G401 (cell line): Measurements from ENCODE around the gene FAM222B. TPM values are rescaled to one million over a fixed set of nuclear protein-coding genes. Genes with fewer than 3 reads are reported as not detected.
"Not testable (repeated sequence)": the region's sequence is repeated elsewhere in the genome, so short reads cannot be mapped to it uniquely, and the experiment has no call there.

ENCODE experiments used
- DNase-seq: peaks from one replicate; pipeline ENCODE4 v3.0.0-alpha.2; 2015; ENCODE audit warnings: low spot score
- in situ Hi-C: cut with HindIII; loops from 2 replicates; pipeline ENCODE4 v1.10.0; 2016; ENCODE audit warnings: low sequenced_read_pairs, mixed read lengths
- total RNA-seq: library from RNA; depleted of rRNA; stranded (reverse); fragments of >200 nt; shearing (Covaris generic); gene quantifications from 2 replicates; pipeline ENCODE4 v1.2.3, GENCODE V29; 2014

FAM222B gene
- total RNA-seq, 1 experiment from 2014 or later = 8.0 TPM

DNA sequence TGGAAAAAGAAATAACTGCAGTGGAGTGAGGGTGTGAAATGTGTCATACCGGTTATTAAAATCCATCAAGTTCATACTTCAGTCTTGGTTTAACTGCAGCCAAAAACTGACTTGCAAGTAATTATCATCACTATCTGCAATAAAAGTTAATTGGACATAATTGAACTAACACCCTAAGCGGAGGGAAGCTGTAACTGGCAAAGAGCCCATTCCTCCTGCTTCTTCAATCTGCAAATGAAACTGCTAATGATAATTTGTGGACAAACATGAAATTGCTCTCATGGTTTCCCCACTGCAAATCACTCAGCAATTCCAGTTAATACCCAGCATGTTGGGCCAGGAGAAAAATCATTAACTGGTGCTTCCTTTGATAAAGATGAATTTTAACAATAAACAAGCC, 46.5 kb downstream of the FAM222B start:
- DNase-seq = peak; percentile 23
- in situ Hi-C loops = no loop called here

DNA sequence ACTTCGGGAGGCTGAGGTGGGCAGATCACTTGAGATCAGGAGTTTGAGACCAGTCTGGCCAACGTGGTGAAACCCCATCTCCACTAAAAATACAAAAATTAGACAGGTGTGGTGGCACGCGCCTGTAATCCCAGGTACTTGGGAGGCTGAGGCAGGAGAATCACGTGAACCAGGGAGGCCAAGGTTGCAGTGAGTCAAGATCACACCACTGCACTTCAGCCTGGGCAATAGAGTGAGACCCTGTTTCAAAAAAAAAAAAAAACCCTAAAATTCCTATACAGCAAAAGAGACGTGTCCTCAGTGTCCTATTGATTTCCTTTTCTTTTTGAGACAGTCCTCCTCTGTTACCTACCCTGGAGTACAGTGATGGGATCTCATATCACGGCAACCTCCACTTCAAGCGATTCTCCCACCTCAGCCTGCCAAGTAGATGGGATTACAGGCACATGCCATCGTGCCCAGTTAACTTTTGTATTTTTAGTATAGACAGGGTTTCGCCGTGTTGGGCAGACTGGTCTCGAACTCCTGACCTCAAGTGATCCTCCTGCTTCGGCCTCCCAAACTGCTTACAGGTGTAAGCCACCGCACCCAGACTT, 47.6 kb downstream of the FAM222B start:
- DNase-seq, in situ Hi-C loops: not testable (repeated sequence)

DNA sequence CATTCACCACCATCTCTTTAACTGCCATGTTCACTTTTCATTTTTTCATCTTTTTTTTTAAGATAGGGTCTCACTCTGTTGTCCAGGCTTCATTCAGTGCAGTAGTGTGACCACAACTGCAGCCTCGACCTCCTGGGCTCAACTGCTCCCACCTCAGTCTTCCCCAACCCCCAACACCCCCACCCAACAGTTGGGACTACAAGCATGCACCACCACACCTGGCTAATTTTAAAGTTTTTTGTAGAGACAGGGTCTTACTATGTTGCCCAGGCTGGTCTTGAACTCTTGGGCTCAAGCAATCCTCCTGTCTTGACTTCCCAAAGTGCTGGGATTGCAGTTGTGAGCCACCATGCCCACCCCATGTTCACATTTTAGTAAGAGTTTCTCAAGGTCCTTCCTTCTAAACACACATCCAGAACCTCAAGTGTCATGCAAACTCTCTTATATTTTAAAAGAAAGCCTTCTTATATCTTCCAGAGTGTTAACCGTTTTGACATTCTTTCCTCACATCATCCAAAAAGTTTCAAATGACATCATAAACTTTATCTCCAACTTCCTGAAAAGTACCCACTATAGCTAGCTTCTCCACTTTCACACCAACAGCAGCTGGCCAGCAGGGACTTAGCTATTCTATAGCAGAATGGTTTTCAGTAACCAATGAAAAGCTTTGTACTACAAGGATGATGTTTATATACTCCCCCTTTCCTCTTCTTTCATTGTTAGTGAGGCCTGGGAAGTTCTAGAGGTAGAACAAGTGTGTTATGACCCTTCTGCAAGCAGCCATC, 49.5 kb downstream of the FAM222B start:
- in situ Hi-C loops = no loop called here
- no peak for DNase-seq

DNA sequence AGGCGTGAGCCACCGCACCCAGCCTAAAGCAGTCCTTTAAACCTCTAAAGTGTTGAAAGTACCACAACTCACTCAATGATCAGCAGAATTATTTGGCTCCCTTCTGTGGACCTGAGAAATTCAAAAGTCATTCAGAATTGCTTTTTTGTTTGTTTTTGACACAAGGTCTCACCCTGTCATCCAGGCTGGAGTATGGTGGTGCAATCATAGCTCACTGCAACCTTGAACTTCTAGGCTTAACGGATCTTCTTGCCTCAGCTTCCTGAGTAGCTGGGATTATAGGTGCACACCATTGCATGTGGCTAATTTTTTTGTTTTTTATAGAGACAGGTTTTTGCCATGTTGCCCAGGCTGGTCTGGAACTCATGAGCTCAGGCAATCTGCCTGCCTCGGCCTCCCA, 54.5 kb downstream of the FAM222B start:
- in situ Hi-C loops = no loop called here
- DNase-seq = no peak

DNA sequence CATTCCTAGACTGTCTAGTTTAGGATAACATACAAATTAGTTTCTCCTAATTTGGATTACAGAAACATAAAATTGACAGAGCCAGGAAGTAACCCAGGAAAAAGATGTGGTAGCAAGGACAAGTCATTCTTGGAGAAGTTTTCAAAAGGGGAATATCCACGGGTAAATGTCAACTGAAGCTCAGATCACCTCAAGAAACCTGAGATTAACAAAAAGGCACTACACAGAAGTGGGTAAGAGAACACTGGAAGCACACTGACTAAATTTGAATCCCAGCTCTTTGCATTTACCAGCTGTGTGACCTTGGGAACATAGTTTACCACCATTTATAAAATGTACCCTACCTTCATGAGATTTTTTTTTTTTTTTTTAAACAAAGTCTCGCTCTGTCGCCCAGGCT, 59.4 kb downstream of the FAM222B start:
- DNase-seq = no peak
- in situ Hi-C loops = no loop called here

DNA sequence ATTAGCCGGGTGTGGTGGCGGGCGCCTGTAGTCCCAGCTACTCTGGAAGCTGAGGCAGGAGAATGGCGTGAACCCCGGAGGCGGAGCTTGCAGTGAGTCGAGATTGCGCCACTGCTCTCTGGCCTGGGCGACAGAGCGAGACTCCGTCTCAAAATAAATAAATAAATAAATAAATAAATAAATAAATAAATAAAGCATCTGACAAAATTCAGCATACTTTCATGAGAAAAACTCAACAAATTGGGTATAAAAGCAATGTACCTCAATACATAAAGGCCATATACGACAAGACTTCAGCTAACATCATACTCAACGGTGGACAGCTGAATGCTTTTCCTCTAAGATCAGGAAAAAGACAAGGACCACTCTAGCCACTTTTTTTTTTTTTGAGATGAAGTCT, 63.0 kb downstream of the FAM222B start:
- DNase-seq, in situ Hi-C loops: not testable (repeated sequence)

DNA sequence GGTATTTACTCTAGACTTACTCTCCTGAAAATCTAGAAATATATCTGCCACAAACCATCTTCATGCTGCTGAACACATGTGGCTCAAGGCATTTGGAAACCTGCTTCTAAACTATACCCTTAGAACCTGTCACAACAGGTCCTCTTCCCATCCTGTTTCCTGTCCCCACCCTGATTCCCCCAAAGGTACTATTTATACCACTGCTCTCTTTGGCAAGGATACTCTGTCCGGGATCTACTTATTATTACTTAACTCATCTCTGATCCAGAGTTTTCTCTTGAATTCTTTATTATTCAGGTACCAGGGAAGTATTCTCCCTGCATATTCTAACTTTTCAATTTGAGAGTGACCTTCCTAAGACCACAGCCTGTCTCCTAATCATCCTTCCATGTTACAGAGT, 65.4 kb downstream of the FAM222B start:
- in situ Hi-C loops = no loop called here
- no peak for DNase-seq

DNA sequence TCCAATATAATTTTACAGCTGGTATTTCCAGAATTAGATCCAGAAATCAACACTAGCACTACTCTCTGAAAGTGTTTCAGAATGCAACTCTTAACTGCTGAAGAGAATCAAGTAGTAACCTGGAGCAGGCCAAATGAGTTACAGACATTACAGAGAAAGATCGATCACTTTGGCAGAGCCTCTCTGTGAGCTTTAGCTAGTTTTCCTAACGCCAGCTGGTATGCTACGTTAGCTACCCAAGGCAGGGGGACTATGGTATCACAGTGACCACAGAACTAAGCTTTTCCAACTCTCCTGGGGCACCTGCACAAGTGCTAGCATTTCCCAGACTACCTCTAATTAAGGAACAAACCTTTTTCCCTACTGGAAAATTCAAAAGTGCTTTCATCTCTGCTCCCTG, 68.4 kb downstream of the FAM222B start:
- in situ Hi-C loops = no loop called here
- no peak for DNase-seq

DNA sequence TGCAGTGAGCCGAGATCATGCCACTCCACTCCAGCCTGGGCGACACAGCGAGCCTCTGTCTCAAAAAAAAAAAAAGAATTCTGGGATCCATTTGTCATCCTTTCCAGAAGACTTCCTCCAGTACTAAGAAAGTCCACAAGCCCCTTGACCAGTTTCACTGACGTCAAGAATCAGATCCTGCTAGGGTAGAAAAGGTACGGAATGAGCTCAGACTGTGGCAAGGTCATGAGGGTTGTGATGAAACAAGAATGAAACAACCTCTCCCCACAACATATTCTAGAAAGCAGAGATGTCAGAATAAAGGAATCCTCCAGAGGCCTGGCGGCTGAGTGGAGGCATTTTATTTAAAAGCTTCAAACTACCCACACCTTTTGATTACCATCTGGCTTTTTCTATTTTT, 68.9 kb downstream of the FAM222B start:
- in situ Hi-C loops = no loop called here
- DNase-seq = no peak

DNA sequence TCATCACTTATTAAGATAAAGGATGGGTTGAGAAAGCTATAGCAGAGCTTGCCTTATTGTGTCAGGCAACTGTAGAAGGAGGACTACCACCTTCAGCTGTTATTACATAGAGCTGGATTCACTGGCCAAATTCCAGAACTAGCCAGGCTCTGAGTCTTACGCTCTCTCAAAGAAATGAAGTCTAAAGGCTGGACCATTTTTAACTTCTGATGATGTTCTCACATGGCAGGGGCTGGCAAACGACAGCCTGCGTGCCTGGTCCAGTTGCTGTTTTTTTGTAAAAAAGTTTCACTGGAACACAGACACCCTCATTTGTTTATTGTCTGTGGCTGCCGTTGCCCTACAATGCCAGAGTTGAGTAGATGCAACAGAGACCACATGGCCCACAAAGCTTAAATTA, 77.6 kb downstream of the FAM222B start:
- in situ Hi-C loops = no loop called here
- DNase-seq = no peak

DNA sequence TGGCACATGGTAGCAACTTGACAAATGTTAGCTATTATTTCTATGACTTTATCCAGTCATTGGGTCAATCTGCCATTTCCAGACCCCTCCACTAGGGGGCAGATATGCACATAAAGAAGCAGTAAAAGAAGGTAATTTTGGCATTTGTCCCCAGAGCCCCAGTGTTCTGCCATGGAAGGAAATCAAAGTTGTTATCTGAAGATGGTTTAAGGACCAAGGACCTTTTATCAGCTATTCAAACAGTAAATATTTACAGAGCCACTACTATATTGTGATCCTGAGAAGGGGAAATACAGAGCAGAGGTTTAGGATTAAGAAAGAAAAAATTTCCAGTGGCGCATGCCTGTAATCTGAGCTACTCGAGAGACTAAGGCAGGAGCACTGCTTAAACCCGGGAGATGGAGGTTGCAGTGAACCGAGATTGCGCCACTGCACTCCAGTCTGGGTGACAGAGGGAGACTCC, 78.8 kb downstream of the FAM222B start:
- in situ Hi-C loops = loop anchor here (5.0 kb wide), 1 partner anchor 113 kb away; no protein-coding TSS in a partner anchor
- peak; percentile 83 for DNase-seq

DNA sequence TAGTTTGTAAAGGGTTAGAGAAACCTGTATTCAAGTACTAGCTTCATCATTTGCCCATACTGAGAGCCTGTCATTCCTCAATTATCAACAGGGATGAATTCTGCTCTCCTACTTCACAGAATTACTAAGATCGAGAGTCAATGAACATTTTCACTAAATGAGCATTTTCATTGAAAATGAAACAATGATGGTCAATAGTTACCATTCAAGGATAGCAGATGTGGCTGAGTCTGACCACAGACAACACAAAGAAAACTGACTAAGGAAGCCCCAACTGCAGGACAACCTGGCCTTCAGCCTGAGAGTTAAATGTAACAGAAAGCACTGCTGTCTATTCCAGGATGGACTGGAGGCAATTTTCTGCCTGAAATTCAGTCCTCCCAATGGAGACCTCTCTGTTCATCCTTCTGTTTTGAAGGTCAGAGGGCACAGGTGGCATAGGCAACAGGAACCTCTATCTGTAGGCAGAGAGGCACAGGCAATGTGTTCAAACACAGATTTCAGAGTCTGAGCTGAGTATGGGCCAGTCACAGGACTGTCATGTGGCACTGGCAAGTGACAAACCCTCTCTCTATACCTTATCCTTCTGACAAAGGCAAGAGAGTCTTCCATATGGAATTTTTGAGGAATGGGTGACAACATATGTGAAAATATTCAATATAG, 79.3 kb downstream of the FAM222B start:
- in situ Hi-C loops = loop anchor here (5.0 kb wide), 1 partner anchor 114 kb away; no protein-coding TSS in a partner anchor
- DNase-seq = no peak

DNA sequence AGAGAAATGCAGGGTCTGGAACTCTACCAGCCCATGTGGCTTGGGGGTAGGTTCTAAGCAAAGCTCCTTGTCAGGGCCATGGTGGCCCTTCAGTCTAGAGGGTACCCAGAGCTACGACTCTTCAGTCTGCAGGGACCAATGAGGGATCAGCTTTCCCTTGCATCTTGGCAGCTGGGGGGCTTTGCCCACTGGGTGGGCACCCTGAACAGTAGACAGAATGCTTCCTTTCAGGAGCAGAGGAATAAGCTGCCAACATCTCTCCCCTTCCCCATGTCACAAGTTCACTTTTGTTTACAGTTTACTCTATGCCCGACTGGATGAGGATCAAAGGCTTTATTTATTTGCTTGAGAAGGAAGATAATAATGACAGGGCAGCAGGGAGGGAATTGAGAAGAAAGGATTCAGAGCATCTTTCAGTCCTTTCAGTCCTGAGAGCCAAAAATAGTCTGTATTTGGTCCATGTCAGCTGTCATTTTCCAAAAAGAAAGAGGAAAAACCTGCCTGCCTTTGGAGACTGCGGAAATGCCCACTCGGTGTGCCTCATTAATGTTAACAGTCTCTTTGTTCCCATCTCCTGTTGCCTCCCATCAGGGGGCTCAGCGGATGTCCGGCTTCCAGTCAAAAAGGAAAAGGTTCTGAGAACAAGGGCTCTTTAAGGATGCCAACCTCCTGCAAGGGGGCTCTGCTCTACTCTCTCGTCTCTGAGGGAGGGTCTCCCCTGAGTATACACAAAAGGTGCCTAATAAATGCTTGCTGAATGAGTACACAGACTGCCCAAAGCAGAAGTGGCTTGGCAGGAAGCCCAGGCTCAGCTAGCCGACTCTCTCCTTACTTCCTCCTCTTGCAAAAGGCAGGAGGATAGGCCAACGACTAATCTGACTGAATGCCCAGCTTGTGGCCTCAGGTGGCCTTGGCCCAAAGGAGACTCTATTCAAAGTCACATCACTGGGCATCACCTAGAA, 81.7 kb downstream of the FAM222B start:
- peak; percentile 92 for DNase-seq

DNA sequence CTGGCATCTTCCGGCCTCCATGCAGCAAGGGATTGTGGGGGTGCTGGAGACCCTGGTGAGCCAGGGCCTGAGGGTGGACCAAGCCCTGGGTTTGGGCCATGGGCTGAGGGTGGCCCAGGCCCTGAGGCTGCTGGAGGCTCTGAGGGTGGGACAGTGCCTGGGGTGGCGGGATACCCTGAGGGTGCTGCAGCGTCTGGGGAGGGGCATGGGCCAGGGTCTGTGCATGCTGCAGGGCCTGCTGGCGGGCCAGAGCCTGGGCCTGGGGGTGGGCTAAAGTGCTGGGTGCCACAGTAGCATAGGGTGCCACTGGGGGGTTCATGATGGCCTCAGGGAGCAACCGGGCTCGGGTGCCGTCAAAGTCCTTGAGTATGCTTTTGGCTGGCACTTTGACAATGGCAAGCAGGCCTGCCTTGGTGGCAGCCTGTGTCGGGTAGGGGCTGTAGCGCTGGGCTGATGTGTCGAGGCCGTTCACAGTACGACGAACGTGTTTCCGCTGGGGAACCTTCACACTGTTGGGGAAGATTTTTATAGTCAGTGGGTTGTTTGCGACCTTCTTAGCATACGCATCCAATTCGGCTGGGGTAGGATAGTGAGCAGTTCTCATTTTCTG, 83.2 kb downstream of the FAM222B start:
- DNase-seq = no peak
- in situ Hi-C loops = no loop called here

More for the DNA sequence above, 81.7 kb downstream of the FAM222B start:
- in situ Hi-C loops = loop anchor here (5.0 kb wide), 1 partner anchor 116 kb away; no protein-coding TSS in a partner anchor

DNA sequence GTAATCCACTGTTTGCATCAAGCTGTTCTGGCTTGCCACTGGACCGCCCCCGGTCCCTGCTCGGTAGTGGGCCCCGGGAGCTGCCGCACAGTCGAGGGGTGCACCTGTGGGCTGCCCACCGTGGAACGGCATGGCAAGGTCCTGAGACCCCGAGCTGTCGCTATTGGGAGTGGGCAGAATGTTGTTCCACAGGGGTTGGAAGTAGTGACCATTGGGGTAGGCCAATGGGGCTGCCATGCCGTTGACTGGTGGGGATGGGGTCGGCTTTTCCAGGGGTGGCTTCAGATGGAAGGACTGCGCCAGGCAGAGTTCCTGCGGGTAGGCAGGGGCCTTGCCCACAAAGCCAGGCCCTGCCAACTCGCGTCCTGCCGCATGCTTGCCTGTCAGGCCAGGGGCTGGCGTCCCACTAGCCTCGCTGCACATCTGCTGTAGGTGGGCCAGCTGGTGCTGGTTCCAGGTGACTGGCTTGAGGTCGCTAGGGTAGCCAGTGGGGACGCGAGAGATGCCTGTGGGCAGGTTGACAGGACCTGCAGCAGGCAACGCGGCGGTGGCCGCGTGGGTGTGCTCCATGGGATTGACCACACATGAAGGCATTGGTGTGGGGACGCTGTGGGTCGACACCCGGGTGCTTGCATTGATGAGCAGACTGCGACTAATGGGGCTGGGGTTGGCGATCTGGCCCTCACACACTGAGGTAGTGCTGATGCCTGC, 84.0 kb downstream of the FAM222B start:
- DNase-seq = no peak
- in situ Hi-C loops = no loop called here

DNA sequence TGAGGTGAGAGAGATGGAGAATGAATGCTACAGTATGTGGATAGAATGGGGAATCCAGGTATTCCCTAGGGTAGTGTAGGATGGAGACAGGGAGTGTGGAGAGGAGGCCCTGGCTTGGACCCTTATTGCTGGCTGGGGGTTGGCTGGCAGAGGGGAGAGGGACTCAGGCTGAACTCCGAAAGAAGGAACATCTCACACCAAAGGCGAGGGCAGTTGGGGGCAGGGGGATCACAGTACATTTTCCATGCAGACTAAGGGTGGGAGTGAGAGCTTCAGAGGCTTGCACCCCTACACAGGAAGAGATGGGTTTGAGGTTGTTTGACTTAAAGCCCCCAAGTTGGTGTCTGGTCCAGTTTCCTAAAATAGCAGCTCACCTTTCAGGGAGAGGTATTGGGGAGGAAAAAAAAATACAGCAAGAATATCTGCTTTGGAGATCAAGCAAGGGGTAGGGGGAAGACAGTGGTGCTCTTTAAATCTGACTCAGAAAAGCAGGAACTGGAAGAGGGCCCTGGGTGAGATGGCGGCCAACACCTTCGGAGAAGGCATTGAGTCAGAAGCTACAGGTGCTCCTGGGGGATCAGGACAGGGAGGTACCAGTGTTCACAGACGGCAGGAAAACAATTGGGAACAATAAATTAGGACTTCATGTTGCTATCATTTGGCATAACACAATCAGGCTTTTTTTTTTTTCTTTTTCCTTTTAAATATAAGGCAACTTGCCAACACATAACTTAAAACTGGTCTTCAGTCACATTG, 86.4 kb downstream of the FAM222B start:
- no peak for DNase-seq
- in situ Hi-C loops = no loop called here

DNA sequence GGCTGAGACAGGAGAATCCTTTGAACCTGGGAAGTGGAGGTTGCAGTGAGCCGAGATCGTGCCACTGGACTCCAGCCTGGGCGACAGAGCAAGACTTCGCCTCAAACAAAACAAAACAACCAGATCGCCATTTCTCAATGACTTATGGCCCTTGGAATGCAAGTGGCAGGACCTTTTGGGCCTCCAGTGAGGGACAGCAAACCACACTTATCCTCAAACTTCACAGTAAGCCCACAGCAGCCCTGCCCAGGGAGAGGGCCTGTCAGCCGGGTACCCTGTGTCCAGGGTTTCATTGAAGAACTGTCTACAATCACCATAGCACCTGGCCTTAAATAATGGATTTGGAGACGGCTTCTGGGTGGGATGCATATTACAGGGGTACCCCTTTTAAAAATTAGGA, 87.1 kb downstream of the FAM222B start:
- DNase-seq = no peak
- in situ Hi-C loops = no loop called here
